ENCODE results near the gene MBOAT2.

DNA sequence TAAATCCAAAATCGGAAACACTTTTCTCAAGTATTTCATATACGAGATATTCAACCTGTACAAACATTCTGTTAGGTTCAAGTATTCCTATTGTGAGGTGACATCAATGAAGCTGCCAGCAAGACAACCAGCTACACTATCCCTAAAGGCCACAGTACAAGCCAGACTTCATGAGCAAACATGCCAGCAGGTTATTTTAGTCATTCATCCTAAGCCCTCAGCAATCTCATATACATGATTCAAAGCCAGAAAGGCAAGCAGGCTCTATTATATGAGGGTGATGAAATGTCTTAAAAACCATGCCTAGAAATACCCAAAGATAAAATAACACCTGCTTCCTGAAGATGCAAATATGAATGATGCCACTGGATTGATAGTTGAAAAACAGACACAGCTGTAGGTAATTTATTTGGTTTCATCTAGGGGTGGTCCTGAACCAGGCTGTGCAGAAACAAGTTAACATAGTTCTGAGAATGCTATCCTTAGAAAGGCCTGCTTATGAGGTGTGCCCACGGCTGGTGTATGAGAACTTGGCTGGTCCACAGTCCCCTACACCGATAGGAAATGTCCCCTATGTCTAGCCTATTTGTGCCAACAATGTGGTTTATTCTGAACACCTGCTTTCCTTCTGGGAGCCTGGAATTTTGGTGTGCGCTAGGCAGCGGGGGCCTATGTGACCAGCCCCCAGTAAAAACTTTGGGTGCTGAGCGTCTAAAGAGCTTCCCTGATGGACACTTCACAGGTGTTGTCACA lies 117.9 kb downstream of the MBOAT2 start:
- TF ChIP-seq, protein P1, sequence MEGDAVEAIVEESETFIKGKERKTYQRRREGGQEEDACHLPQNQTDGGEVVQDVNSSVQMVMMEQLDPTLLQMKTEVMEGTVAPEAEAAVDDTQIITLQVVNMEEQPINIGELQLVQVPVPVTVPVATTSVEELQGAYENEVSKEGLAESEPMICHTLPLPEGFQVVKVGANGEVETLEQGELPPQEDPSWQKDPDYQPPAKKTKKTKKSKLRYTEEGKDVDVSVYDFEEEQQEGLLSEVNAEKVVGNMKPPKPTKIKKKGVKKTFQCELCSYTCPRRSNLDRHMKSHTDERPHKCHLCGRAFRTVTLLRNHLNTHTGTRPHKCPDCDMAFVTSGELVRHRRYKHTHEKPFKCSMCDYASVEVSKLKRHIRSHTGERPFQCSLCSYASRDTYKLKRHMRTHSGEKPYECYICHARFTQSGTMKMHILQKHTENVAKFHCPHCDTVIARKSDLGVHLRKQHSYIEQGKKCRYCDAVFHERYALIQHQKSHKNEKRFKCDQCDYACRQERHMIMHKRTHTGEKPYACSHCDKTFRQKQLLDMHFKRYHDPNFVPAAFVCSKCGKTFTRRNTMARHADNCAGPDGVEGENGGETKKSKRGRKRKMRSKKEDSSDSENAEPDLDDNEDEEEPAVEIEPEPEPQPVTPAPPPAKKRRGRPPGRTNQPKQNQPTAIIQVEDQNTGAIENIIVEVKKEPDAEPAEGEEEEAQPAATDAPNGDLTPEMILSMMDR (conservative IDR thresholded peaks at IDR 0.05; ENCODE audit: low read depth in 2 of 2) = no peak
- TF ChIP-seq EZH2phosphoT487 (IDR thresholded peaks at IDR 0.05; ENCODE audit: unreplicated experiment) (no peak), POLR2AphosphoS5 (IDR thresholded peaks at IDR 0.05; ENCODE audit: low read depth) (no peak), ZNF114 (CRISPR knock-in tag; IDR thresholded peaks at IDR 0.05) (no peak), JUNB (IDR thresholded peaks at IDR 0.05; ENCODE audit: unreplicated experiment) (no peak), NANOG (IDR thresholded peaks at IDR 0.05; ENCODE audit: borderline replicate concordance) (no peak), EZH2 (IDR thresholded peaks at IDR 0.05; ENCODE audit: low read depth, unreplicated experiment) (no peak), ZNF331 (CRISPR knock-in tag; IDR thresholded peaks at IDR 0.05; ENCODE audit: low read depth) (no peak), STAT1 (IDR thresholded peaks at IDR 0.05; ENCODE audit: unreplicated experiment) (no peak), CREB1 (CRISPR knock-in tag; IDR thresholded peaks at IDR 0.05; ENCODE audit: low read depth) (no peak)
- TF ChIP-seq, protein P2, sequence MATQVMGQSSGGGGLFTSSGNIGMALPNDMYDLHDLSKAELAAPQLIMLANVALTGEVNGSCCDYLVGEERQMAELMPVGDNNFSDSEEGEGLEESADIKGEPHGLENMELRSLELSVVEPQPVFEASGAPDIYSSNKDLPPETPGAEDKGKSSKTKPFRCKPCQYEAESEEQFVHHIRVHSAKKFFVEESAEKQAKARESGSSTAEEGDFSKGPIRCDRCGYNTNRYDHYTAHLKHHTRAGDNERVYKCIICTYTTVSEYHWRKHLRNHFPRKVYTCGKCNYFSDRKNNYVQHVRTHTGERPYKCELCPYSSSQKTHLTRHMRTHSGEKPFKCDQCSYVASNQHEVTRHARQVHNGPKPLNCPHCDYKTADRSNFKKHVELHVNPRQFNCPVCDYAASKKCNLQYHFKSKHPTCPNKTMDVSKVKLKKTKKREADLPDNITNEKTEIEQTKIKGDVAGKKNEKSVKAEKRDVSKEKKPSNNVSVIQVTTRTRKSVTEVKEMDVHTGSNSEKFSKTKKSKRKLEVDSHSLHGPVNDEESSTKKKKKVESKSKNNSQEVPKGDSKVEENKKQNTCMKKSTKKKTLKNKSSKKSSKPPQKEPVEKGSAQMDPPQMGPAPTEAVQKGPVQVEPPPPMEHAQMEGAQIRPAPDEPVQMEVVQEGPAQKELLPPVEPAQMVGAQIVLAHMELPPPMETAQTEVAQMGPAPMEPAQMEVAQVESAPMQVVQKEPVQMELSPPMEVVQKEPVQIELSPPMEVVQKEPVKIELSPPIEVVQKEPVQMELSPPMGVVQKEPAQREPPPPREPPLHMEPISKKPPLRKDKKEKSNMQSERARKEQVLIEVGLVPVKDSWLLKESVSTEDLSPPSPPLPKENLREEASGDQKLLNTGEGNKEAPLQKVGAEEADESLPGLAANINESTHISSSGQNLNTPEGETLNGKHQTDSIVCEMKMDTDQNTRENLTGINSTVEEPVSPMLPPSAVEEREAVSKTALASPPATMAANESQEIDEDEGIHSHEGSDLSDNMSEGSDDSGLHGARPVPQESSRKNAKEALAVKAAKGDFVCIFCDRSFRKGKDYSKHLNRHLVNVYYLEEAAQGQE (IDR thresholded peaks at IDR 0.05; ENCODE audit: unreplicated experiment) = no peak
- TF ChIP-seq, protein P3, sequence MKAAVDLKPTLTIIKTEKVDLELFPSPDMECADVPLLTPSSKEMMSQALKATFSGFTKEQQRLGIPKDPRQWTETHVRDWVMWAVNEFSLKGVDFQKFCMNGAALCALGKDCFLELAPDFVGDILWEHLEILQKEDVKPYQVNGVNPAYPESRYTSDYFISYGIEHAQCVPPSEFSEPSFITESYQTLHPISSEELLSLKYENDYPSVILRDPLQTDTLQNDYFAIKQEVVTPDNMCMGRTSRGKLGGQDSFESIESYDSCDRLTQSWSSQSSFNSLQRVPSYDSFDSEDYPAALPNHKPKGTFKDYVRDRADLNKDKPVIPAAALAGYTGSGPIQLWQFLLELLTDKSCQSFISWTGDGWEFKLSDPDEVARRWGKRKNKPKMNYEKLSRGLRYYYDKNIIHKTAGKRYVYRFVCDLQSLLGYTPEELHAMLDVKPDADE (IDR thresholded peaks at IDR 0.05) = no peak
- TF ChIP-seq, protein P4, sequence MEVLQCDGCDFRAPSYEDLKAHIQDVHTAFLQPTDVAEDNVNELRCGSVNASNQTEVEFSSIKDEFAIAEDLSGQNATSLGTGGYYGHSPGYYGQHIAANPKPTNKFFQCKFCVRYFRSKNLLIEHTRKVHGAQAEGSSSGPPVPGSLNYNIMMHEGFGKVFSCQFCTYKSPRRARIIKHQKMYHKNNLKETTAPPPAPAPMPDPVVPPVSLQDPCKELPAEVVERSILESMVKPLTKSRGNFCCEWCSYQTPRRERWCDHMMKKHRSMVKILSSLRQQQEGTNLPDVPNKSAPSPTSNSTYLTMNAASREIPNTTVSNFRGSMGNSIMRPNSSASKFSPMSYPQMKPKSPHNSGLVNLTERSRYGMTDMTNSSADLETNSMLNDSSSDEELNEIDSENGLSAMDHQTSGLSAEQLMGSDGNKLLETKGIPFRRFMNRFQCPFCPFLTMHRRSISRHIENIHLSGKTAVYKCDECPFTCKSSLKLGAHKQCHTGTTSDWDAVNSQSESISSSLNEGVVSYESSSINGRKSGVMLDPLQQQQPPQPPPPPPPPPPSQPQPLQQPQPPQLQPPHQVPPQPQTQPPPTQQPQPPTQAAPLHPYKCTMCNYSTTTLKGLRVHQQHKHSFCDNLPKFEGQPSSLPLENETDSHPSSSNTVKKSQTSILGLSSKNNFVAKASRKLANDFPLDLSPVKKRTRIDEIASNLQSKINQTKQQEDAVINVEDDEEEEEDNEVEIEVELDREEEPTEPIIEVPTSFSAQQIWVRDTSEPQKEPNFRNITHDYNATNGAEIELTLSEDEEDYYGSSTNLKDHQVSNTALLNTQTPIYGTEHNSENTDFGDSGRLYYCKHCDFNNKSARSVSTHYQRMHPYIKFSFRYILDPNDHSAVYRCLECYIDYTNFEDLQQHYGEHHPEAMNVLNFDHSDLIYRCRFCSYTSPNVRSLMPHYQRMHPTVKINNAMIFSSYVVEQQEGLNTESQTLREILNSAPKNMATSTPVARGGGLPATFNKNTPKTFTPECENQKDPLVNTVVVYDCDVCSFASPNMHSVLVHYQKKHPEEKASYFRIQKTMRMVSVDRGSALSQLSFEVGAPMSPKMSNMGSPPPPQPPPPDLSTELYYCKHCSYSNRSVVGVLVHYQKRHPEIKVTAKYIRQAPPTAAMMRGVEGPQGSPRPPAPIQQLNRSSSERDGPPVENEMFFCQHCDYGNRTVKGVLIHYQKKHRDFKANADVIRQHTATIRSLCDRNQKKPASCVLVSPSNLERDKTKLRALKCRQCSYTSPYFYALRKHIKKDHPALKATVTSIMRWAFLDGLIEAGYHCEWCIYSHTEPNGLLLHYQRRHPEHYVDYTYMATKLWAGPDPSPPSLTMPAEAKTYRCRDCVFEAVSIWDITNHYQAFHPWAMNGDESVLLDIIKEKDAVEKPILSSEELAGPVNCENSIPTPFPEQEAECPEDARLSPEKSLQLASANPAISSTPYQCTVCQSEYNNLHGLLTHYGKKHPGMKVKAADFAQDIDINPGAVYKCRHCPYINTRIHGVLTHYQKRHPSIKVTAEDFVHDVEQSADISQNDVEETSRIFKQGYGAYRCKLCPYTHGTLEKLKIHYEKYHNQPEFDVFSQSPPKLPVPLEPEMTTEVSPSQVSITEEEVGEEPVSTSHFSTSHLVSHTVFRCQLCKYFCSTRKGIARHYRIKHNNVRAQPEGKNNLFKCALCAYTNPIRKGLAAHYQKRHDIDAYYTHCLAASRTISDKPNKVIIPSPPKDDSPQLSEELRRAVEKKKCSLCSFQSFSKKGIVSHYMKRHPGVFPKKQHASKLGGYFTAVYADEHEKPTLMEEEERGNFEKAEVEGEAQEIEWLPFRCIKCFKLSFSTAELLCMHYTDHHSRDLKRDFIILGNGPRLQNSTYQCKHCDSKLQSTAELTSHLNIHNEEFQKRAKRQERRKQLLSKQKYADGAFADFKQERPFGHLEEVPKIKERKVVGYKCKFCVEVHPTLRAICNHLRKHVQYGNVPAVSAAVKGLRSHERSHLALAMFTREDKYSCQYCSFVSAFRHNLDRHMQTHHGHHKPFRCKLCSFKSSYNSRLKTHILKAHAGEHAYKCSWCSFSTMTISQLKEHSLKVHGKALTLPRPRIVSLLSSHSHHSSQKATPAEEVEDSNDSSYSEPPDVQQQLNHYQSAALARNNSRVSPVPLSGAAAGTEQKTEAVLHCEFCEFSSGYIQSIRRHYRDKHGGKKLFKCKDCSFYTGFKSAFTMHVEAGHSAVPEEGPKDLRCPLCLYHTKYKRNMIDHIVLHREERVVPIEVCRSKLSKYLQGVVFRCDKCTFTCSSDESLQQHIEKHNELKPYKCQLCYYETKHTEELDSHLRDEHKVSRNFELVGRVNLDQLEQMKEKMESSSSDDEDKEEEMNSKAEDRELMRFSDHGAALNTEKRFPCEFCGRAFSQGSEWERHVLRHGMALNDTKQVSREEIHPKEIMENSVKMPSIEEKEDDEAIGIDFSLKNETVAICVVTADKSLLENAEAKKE (CRISPR knock-in tag; IDR thresholded peaks at IDR 0.05) = no peak

Data from GM23338 (cell line).